ENCODE data around the gene P2RX4.

Gene P2RX4

GRCh38 chr12:121245031-121245430, 35.1 kb downstream of the P2RX4 start:
- no peak for FAIRE-seq
- no peak for TF ChIP-seq CTCF (IDR thresholded peaks at IDR 0.05; ENCODE audit: insufficient read depth, missing control alignments)

GRCh38 chr12:121245951-121246350, 36.0 kb downstream of the P2RX4 start:
- DNase-seq (ENCODE audit: insufficient read length, low spot score), result no peak
- no peak for FAIRE-seq
- TF ChIP-seq CTCF (IDR thresholded peaks at IDR 0.05; ENCODE audit: insufficient read depth, missing control alignments), result no peak

More at GRCh38 chr12:121245031-121245430, 35.1 kb downstream of the P2RX4 start:
- DNase-seq (ENCODE audit: insufficient read length, low spot score), result no peak

- DNase-seq (ENCODE audit: insufficient read length, low spot score) (no peak), FAIRE-seq (no peak)
- no peak for TF ChIP-seq CTCF (IDR thresholded peaks at IDR 0.05; ENCODE audit: insufficient read depth, missing control alignments)
These were observed 37.1 kb downstream of the P2RX4 start for GRCh38 chr12:121246893-121247557.

GRCh38 chr12:121248622-121249021, 38.7 kb downstream of the P2RX4 start:
- DNase-seq (ENCODE audit: insufficient read length, low spot score) (no peak), FAIRE-seq (no peak)
- TF ChIP-seq CTCF (IDR thresholded peaks at IDR 0.05; ENCODE audit: insufficient read depth, missing control alignments), result no peak

GRCh38 chr12:121250359-121250758, 40.4 kb downstream of the P2RX4 start:
- DNase-seq (ENCODE audit: insufficient read length, low spot score) (no peak), FAIRE-seq (no peak)
- TF ChIP-seq CTCF (IDR thresholded peaks at IDR 0.05; ENCODE audit: insufficient read depth, missing control alignments), result no peak

- TF ChIP-seq CTCF (IDR thresholded peaks at IDR 0.05; ENCODE audit: insufficient read depth, missing control alignments), result no peak
- DNase-seq (ENCODE audit: insufficient read length, low spot score) (no peak), FAIRE-seq (no peak)
These were observed 41.9 kb downstream of the P2RX4 start for GRCh38 chr12:121251838-121252237.

- FAIRE-seq (no peak), DNase-seq (ENCODE audit: insufficient read length, low spot score) (no peak)
These were observed 42.9 kb downstream of the P2RX4 start for GRCh38 chr12:121252712-121253345.

More at GRCh38 chr12:121252712-121253345, 42.9 kb downstream of the P2RX4 start:
- no peak for TF ChIP-seq CTCF (IDR thresholded peaks at IDR 0.05; ENCODE audit: insufficient read depth, missing control alignments)
